OCI-LY7 (cell line): ENCODE data around the gene CDYL.

ENCODE experiments used
- CTCF ChIP-seq: fragments of 200-600 bp; sonication (generic); conservative IDR thresholded peaks from 2 replicates; pipeline ENCODE4 v1.5.1; 2014; ENCODE audit warnings: mild to moderate bottlenecking, antibody characterized with exemption, low read length, moderate library complexity, mixed read lengths
- EZH2phosphoT487 ChIP-seq: fragments of 200-600 bp; sonication (generic); IDR thresholded peaks from 2 replicates; pipeline ENCODE4 v1.6.1; 2018; ENCODE audit warnings: low read depth, borderline replicate concordance, mild to moderate bottlenecking, mixed run types, antibody characterized with exemption, low read length, moderate library complexity, mixed read lengths

GRCh38 chr6:4969609-4970285 lies 193.5 kb downstream of the CDYL start:
- TF ChIP-seq CTCF, result no peak
- TF ChIP-seq EZH2phosphoT487, result no peak
